ENCODE measurements around the gene LRRC14B.

LRRC14B gene

DNA sequence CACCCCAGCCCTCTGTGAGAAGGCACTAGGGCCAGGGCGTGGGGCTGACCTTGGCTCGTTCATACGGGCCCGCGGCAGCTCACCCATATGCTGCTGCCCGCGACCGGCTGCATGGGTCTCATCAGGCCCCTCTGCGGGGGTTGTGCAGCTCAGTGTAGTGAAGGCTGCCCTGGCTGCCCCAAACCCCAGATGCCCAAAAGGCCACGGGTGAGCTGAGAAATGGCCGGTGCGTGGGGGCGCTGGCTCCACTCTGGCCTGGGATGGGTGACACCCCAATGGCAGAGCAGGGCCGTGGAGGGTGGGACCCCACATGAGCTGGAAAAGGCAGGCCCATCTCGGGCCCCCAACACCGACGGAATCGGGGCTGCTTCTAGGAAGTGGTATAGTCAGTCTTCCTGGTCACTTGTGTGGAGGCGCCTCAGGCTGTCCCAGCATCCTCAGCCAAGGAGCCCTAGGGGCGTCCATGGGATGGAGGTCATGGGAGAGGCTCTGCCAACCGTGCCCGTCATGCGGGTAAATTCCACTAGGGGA lies 19.4 kb upstream of the LRRC14B start:
- Histone ChIP-seq H3K4me1 (ENCODE audit: insufficient read depth, insufficient read length) (peaks cover 5% of the 10 kb centered on the region), H3K9me3 (ENCODE audit: insufficient read depth, low read length) (no peaks in the 10 kb centered on the region), H3K27me3 (ENCODE audit: insufficient read depth, insufficient read length) (no peaks in the 10 kb centered on the region), H3K4me3 (ENCODE audit: insufficient read length, low read depth) (no peak overlapping the region), H3K36me3 (ENCODE audit: insufficient read depth, insufficient read length, low read length) (peaks cover 51% of the 10 kb centered on the region), H3K9ac (ENCODE audit: insufficient read length, low read depth) (no peak overlapping the region)
- TF ChIP-seq ZNF274 (IDR thresholded peaks at IDR 0.05; ENCODE audit: low read depth, low read length) (no peak), SUZ12 (IDR thresholded peaks at IDR 0.05; ENCODE audit: extremely low read depth, insufficient read depth, insufficient read length) (no peak), YY1 (IDR thresholded peaks at IDR 0.05; ENCODE audit: insufficient read depth, insufficient read length) (no peak)
- DNase-seq (ENCODE audit: low read depth, low spot score) = no peak

DNA sequence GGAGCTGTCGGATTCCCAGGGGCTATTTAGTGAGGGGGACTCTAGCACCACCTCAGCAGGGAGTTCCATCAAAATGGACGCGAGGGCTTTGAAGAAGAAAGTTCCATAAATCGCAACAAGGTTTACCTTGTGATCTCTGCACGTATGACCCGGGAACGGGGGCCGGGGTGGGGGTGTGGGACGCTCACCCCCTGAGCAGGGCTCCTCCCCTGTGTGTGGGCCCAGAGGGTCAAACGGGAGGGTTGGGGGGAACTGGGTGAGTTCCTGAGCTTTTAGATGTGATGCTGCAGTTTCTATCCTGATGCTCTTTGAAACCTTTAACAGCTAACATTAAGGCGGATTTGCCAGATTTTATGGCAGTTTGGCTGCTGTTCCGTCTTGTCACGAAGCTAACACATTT lies 18.9 kb upstream of the LRRC14B start:
- no peak for DNase-seq (ENCODE audit: low read depth, low spot score)
- no peaks in the 10 kb centered on the region for H3K9me3 ChIP-seq (ENCODE audit: insufficient read depth, low read length)
- peaks cover 5% of the 10 kb centered on the region for H3K4me1 ChIP-seq (ENCODE audit: insufficient read depth, insufficient read length)
- no peak for TF ChIP-seq ZNF274 (IDR thresholded peaks at IDR 0.05; ENCODE audit: low read depth, low read length)
- no peak for TF ChIP-seq YY1 (IDR thresholded peaks at IDR 0.05; ENCODE audit: insufficient read depth, insufficient read length)
- no peak for TF ChIP-seq SUZ12 (IDR thresholded peaks at IDR 0.05; ENCODE audit: extremely low read depth, insufficient read depth, insufficient read length)
- H3K36me3 ChIP-seq (ENCODE audit: insufficient read depth, insufficient read length, low read length) = peaks cover 49% of the 10 kb centered on the region
- no peaks in the 10 kb centered on the region for H3K27me3 ChIP-seq (ENCODE audit: insufficient read depth, insufficient read length)
- H3K4me3 ChIP-seq (ENCODE audit: insufficient read length, low read depth) = no peak overlapping the region
- no peak overlapping the region for H3K9ac ChIP-seq (ENCODE audit: insufficient read length, low read depth)

DNA sequence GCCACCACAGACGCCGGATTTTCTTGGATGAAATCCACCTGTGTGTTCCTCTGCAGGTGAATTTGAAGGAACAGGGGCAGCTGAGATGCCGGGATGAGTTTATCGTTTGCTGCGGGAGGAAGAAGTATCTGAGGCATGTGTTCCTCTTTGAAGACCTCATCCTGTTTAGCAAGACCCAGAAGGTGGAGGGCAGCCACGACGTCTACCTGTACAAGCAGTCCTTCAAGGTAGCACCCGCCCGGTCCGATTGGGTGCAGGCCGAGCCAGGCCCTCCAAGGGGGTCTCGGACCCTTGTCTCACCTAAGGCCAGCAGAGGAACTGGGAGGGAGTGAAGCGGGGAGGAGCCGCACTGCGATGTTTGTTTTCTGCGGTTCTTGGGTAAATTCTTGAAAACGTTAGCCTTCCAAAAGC lies 18.4 kb upstream of the LRRC14B start:
- Histone ChIP-seq H3K27me3 (ENCODE audit: insufficient read depth, insufficient read length) (no peaks in the 10 kb centered on the region), H3K4me3 (ENCODE audit: insufficient read length, low read depth) (no peak overlapping the region), H3K9me3 (ENCODE audit: insufficient read depth, low read length) (no peaks in the 10 kb centered on the region), H3K36me3 (ENCODE audit: insufficient read depth, insufficient read length, low read length) (peaks cover 49% of the 10 kb centered on the region), H3K9ac (ENCODE audit: insufficient read length, low read depth) (no peak overlapping the region), H3K4me1 (ENCODE audit: insufficient read depth, insufficient read length) (peaks cover 4% of the 10 kb centered on the region)
- TF ChIP-seq YY1 (IDR thresholded peaks at IDR 0.05; ENCODE audit: insufficient read depth, insufficient read length) (no peak), SUZ12 (IDR thresholded peaks at IDR 0.05; ENCODE audit: extremely low read depth, insufficient read depth, insufficient read length) (no peak), ZNF274 (IDR thresholded peaks at IDR 0.05; ENCODE audit: low read depth, low read length) (no peak)
- DNase-seq (ENCODE audit: low read depth, low spot score) = no peak

DNA sequence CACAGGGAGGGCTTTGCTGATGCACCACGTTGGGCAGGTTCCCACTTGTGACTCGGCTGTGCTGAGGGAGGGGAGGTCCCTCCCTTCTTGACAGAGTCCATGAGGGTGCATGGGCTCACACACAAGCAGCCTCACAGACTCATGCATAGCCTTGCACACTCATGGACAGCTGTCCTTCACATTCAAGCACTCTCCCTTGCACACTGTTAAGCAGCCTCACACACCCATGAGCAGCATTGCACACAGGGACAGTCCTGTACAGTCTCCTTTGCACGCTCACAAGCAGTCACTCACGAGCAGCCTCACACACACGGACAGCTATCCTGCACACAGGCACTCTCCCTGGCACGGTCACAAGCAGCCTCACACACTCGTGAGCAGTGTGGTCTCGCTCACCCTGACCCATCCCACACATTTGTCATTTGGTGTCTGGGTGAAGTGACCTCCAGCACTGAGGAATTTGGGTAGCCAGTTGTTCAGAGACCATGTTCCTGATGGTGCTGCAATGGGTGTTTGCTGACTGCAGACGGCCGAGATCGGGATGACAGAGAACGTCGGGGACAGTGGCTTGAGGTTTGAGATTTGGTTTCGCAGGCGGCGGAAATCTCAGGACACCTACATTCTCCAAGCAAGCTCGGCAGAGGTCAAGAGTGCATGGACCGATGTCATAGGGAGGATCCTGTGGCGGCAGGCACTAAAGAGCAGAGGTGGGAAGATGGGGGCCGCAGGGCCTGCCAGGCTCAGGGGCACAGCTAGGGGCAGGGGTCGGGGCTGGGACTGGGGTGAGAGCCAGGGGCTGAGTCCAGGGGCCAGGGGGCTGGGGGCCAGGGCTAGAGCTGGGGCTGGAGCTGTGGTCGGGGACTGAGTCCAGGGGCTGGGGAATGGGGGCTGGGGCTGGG lies 17.7 kb upstream of the LRRC14B start:
- TF ChIP-seq YY1 (IDR thresholded peaks at IDR 0.05; ENCODE audit: insufficient read depth, insufficient read length) = no peak
- no peak for TF ChIP-seq SUZ12 (IDR thresholded peaks at IDR 0.05; ENCODE audit: extremely low read depth, insufficient read depth, insufficient read length)
- TF ChIP-seq ZNF274 (IDR thresholded peaks at IDR 0.05; ENCODE audit: low read depth, low read length) = no peak
- H3K4me1 ChIP-seq (ENCODE audit: insufficient read depth, insufficient read length) = peaks cover 1% of the 10 kb centered on the region
- H3K9me3 ChIP-seq (ENCODE audit: insufficient read depth, low read length) = no peaks in the 10 kb centered on the region
- no peak overlapping the region for H3K4me3 ChIP-seq (ENCODE audit: insufficient read length, low read depth)
- peaks cover 52% of the 10 kb centered on the region for H3K36me3 ChIP-seq (ENCODE audit: insufficient read depth, insufficient read length, low read length)
- H3K27me3 ChIP-seq (ENCODE audit: insufficient read depth, insufficient read length) = no peaks in the 10 kb centered on the region
- H3K9ac ChIP-seq (ENCODE audit: insufficient read length, low read depth) = no peak overlapping the region
- no peak for DNase-seq (ENCODE audit: low read depth, low spot score)

DNA sequence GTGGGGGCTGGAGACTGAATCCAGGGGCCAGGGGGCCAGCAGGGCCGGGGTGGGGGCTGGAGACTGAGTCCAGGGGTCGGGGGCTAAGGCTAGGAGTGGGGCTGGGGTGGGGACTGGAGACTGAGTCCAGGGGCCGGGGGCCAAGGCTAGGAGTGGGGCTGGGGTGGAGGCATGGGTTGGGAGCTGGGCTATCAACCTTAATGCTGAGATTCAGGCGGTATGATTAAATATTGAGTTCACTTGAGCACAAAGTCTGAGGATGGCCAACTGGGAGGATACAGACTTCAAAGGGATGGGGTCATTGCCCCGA lies 17.0 kb upstream of the LRRC14B start:
- H3K9me3 ChIP-seq (ENCODE audit: insufficient read depth, low read length) = no peaks in the 10 kb centered on the region
- TF ChIP-seq YY1 (IDR thresholded peaks at IDR 0.05; ENCODE audit: insufficient read depth, insufficient read length) (no peak), ZNF274 (IDR thresholded peaks at IDR 0.05; ENCODE audit: low read depth, low read length) (no peak)
- H3K27me3 ChIP-seq (ENCODE audit: insufficient read depth, insufficient read length) = no peaks in the 10 kb centered on the region
- no peak for DNase-seq (ENCODE audit: low read depth, low spot score)
- no peak overlapping the region for H3K4me3 ChIP-seq (ENCODE audit: insufficient read length, low read depth)
- peaks cover 53% of the 10 kb centered on the region for H3K36me3 ChIP-seq (ENCODE audit: insufficient read depth, insufficient read length, low read length)
- H3K4me1 ChIP-seq (ENCODE audit: insufficient read depth, insufficient read length) = peaks cover 1% of the 10 kb centered on the region
- H3K9ac ChIP-seq (ENCODE audit: insufficient read length, low read depth) = no peak overlapping the region

DNA sequence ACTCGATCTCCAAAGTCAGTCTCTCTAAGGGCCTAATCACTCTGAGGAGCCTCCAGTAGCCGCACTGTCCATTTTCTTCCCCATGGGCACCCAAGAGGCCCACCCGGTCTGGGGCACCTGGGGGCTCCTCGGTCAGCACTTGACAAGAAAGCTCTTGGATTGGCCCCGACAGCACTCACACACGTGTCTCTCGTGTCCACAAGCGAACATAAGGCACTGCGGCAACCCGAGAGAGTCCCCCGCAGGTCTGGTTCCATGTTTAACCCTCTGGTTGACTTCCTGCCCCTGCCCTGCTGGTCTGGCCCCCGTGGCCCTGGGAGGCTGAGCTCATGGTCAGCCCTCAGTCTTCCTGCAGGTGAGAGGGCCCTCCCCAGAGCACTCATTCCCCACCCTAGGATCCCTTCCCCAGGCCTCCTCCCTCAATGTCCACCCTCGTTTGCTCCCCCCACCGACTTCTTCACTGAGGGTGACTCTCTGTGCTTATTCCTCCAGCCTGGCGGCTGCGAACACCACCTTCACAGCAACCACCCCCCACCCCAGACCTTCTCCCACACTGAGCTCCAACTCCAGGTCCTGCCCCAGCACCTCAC lies 16.3 kb upstream of the LRRC14B start:
- Histone ChIP-seq H3K36me3 (ENCODE audit: insufficient read depth, insufficient read length, low read length) (peaks cover 50% of the 10 kb centered on the region), H3K4me3 (ENCODE audit: insufficient read length, low read depth) (no peak overlapping the region), H3K4me1 (ENCODE audit: insufficient read depth, insufficient read length) (no peaks in the 10 kb centered on the region), H3K9me3 (ENCODE audit: insufficient read depth, low read length) (no peaks in the 10 kb centered on the region), H3K9ac (ENCODE audit: insufficient read length, low read depth) (no peak overlapping the region), H3K27me3 (ENCODE audit: insufficient read depth, insufficient read length) (no peaks in the 10 kb centered on the region)
- no peak for DNase-seq (ENCODE audit: low read depth, low spot score)
- TF ChIP-seq YY1 (IDR thresholded peaks at IDR 0.05; ENCODE audit: insufficient read depth, insufficient read length) (no peak), SUZ12 (IDR thresholded peaks at IDR 0.05; ENCODE audit: extremely low read depth, insufficient read depth, insufficient read length) (no peak), ZNF274 (IDR thresholded peaks at IDR 0.05; ENCODE audit: low read depth, low read length) (no peak)

- no peak for DNase-seq (ENCODE audit: low read depth, low spot score)
- Histone ChIP-seq H3K9me3 (ENCODE audit: insufficient read depth, low read length) (no peaks in the 10 kb centered on the region), H3K27me3 (ENCODE audit: insufficient read depth, insufficient read length) (no peaks in the 10 kb centered on the region), H3K9ac (ENCODE audit: insufficient read length, low read depth) (no peak overlapping the region), H3K36me3 (ENCODE audit: insufficient read depth, insufficient read length, low read length) (peaks cover 44% of the 10 kb centered on the region), H3K4me3 (ENCODE audit: insufficient read length, low read depth) (no peak overlapping the region), H3K4me1 (ENCODE audit: insufficient read depth, insufficient read length) (peaks cover 7% of the 10 kb centered on the region)
- no peak for TF ChIP-seq SUZ12 (IDR thresholded peaks at IDR 0.05; ENCODE audit: extremely low read depth, insufficient read depth, insufficient read length)
- TF ChIP-seq YY1 (IDR thresholded peaks at IDR 0.05; ENCODE audit: insufficient read depth, insufficient read length) = no peak
- TF ChIP-seq ZNF274 (IDR thresholded peaks at IDR 0.05; ENCODE audit: low read depth, low read length) = no peak
Measured at GRCh38 chr5:176296-176823, 14.9 kb upstream of the LRRC14B start.

Measured in NT2/D1 (cell line).